ENCODE results near the gene FAM193B. TPM values are rescaled to one million over a fixed set of nuclear protein-coding genes. Genes with fewer than 3 reads are reported as not detected.
A peak's percentile ranks its signal among the peaks of the same experiment; 100 is the strongest.

Gene FAM193B
- total RNA-seq, 4 donors from 2014 or later = 77.1 to 205 (median 177) TPM

DNA sequence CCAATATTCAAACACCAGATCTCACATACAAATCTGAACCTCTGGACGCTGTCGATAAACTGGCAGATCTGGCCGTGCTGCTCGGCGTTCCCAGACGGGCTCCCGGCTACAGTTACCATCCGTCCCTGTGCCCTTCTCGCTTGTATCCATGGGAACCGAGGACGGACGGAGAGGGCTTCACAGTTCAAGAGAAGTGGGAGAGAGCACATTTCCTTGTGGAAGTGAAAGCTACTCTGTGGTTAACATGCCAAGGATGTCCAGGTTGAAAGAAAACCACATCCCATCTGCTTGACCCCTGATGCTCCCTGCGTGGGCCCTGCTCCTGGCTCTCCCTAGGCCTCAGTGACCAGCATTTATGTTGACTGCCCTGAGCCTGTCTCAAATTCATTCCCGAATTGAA is 74.6 kb downstream of the FAM193B start:
- Histone ChIP-seq H3K4me1 (peaks cover 0 to 27% (median 0%) of the 10 kb centered on the region in 4 donors), H3K27ac (peak overlapping the region in 3 of 4 donors; percentile 40 to 71 (median 62)), H3K9me3 (no peaks in the 10 kb centered on the region), H3K4me3 (no peak overlapping the region), H3K36me3 (no peaks in the 10 kb centered on the region), H3K27me3 (no peaks in the 10 kb centered on the region)
- TF ChIP-seq POLR2A (IDR thresholded peaks at IDR 0.05) = no peak
- TF ChIP-seq, protein P1, sequence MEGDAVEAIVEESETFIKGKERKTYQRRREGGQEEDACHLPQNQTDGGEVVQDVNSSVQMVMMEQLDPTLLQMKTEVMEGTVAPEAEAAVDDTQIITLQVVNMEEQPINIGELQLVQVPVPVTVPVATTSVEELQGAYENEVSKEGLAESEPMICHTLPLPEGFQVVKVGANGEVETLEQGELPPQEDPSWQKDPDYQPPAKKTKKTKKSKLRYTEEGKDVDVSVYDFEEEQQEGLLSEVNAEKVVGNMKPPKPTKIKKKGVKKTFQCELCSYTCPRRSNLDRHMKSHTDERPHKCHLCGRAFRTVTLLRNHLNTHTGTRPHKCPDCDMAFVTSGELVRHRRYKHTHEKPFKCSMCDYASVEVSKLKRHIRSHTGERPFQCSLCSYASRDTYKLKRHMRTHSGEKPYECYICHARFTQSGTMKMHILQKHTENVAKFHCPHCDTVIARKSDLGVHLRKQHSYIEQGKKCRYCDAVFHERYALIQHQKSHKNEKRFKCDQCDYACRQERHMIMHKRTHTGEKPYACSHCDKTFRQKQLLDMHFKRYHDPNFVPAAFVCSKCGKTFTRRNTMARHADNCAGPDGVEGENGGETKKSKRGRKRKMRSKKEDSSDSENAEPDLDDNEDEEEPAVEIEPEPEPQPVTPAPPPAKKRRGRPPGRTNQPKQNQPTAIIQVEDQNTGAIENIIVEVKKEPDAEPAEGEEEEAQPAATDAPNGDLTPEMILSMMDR (IDR thresholded peaks at IDR 0.05) = no peak
- no peak for DNase-seq

DNA sequence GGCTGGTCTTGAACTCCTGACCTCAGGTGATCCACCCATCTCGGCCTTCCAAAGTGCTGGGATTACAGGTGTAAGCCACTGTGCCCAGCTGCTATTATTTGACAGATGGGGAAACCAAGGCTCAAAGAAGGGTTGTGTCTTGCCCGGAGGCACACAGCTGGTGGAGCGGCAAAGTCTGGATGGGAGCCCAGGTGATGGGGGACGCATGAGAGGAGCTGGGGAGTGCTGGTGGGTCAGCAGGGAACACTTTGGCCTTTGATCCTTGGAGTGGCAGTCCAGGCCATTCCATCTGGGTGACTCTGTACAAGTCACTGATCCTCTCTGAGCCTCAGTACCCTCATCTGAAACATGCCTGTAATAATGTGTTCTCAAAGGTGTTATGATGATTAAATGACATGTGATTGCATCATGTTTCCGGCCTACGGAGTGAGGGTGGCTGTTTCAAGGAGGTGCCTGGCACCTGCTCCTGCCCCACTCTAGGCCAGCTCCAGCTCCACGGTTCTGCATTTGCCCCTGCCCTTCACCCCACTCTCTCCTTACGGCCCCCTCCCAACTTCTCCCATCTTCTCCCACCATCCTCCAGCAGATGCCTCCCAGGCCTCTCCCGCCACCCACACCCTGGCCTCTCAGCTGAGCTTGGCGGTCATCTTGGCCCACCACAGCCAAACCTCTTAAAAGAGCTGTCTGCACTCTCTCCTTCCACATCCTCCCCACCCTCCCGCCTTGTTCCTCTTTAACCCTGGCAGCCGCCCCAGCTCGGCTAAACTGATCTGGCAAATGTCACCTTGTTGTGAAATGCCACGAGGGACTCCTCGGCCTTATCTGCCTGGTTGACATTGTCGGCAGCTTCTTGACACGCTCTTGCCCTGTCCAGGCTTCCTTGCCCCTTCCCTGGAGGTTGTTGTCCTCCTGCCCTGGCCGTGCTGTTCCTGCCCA is 75.4 kb downstream of the FAM193B start:
- Histone ChIP-seq H3K27me3 (no peaks in the 10 kb centered on the region), H3K36me3 (no peaks in the 10 kb centered on the region), H3K27ac (peak overlapping the region in 3 of 4 donors; percentile 40 to 71 (median 62)), H3K9me3 (no peaks in the 10 kb centered on the region), H3K4me1 (peaks cover 0 to 28% (median 0%) of the 10 kb centered on the region in 4 donors), H3K4me3 (no peak overlapping the region)
- peak in 2 of 3 donors; percentile 48 to 73 for DNase-seq
- TF ChIP-seq, protein P1 (IDR thresholded peaks at IDR 0.05) = no peak
- no peak for TF ChIP-seq POLR2A (IDR thresholded peaks at IDR 0.05)

DNA sequence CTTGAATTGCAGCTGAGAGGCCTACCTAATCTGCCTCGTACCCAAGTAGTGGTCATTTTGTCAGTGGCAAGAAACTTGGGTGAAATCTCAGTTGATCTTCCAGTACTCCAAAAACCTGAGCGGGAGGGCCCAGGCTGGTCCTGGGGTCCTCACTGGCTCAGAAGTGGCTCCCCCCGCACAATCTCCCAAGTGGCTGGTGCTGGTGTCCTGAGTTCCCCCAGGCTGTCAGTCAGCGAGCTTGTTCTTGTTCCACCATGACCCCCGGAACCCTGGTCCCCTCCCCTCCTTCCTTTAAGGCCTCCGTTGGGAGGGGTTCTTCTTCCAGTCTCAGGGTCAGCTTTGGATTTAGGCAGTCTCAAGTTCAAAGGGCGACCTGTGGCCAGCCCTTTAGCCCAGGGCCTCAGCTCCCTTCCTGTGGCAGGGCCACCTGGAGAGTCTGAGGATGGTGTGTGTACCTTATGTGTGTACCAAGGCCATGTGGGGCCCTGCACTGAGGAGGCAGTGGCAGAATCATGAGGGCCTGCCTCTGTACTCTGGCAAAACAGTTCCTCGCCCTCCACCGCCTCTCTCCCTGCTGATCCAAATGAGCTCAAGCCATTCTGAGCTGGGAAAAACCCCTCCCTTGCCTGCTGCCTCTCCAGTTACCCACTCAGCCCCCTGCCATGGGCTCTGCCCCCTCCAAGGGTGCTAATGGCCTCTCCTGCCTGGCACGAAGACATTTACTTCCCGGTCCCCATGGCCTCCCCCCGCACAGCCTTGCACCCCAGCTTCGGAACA is 76.5 kb downstream of the FAM193B start:
- no peak overlapping the region for H3K4me3 ChIP-seq
- no peaks in the 10 kb centered on the region for H3K9me3 ChIP-seq
- no peaks in the 10 kb centered on the region for H3K36me3 ChIP-seq
- H3K27me3 ChIP-seq = no peaks in the 10 kb centered on the region
- DNase-seq = no peak
- H3K4me1 ChIP-seq = peaks cover 0 to 32% (median 2%) of the 10 kb centered on the region in 4 donors
- H3K27ac ChIP-seq = peak overlapping the region in 1 of 4 donors; percentile 71
- TF ChIP-seq, protein P1 (IDR thresholded peaks at IDR 0.05) = no peak
- TF ChIP-seq POLR2A (IDR thresholded peaks at IDR 0.05) = no peak

DNA sequence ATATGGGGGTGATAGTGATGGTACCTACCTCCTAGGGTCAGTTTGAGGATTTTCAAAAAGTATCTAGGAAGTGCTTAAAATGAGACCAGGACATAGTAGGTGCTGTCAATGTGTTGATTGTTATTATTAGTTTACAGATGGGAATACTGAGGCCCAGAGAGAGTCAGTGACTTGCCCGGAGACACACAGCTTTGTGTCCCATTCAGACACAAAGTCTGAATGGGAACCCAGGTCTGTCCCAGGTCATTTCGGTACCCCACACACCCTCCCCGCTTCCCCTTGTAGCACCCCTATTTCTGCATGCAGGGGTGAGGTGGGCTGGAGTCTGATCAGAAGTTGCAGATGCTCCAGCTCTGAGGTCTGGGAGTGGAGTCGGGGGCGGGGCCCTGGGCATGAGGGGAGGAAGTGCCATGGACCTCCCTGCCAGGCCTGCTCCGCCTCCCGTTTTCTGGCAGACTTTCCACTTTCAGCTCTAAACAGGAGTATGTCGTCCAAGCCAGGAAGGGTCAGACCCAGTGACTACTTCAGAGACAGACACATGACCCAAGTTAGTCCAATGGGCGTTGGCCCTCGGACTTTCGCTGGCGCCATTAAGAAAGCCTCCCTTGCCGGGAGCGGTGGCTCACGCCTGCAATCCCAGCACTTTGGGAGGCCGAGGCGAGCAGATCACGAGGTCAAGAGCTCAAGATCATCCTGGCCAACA is 77.7 kb downstream of the FAM193B start:
- Histone ChIP-seq H3K4me3 (no peak overlapping the region), H3K36me3 (no peaks in the 10 kb centered on the region), H3K27ac (peak overlapping the region in 2 of 4 donors; percentile 35 to 71), H3K4me1 (peaks cover 0 to 43% (median 10%) of the 10 kb centered on the region in 4 donors), H3K9me3 (no peaks in the 10 kb centered on the region), H3K27me3 (no peaks in the 10 kb centered on the region)
- no peak for DNase-seq
- TF ChIP-seq POLR2A (IDR thresholded peaks at IDR 0.05) = no peak
- TF ChIP-seq, protein P1 (IDR thresholded peaks at IDR 0.05) = no peak

Measured in Peyer's patch (tissue), 4 donors.